Heart right ventricle (tissue), 16 donors: ENCODE results near the gene SLIT1. TPM values are rescaled to one million over a fixed set of nuclear protein-coding genes. Genes with fewer than 3 reads are reported as not detected.

ENCODE experiments used
- ATAC-seq, 8 donors: fragments of 200-7000 bp; cut with Tn5 transposase; one replicate each; pipeline ENCODE4 v1.9.1; 2020; ENCODE audit warnings: mild to moderate bottlenecking in 8 of 8, moderate library complexity in 8 of 8, moderate number of reproducible peaks in 1 of 8
- DNase-seq, 2 donors: peaks; one replicate each; pipeline ENCODE4 v3.0.0-alpha.2; 2020
- H3K27ac ChIP-seq, 10 donors: fragments of 200-600 bp; sonication (generic) in 2 of 10; one replicate each; pipeline versions ENCODE4 v1.5.0 to v1.8.0; 2020 to 2022; ENCODE audit warnings: mild to moderate bottlenecking in 3 of 10
- H3K27me3 ChIP-seq, 7 donors: fragments of 200-600 bp; one replicate each; pipeline ENCODE4 v1.8.0; 2021 to 2022; ENCODE audit warnings: mild to moderate bottlenecking in 2 of 7
- H3K36me3 ChIP-seq, 9 donors: fragments of 200-600 bp; sonication (generic) in 1 of 9; one replicate each; pipeline versions ENCODE4 v1.5.0 to v1.8.0; 2020 to 2022; ENCODE audit warnings: mild to moderate bottlenecking in 2 of 9
- H3K4me1 ChIP-seq, 9 donors: fragments of 200-600 bp; sonication (generic) in 1 of 9; one replicate each; pipeline versions ENCODE4 v1.5.0 to v1.8.0; 2020 to 2022; ENCODE audit warnings: mild to moderate bottlenecking in 4 of 9
- H3K4me3 ChIP-seq, 10 donors: fragments of 200-600 bp; sonication (generic) in 2 of 10; one replicate each; pipeline versions ENCODE4 v1.5.0 to v1.8.0; 2020 to 2022; ENCODE audit warnings: mild to moderate bottlenecking in 7 of 10, moderate library complexity in 2 of 10
- H3K9me3 ChIP-seq, 11 donors: fragments of 200-600 bp in 10 of 11; sonication (generic) in 2 of 11; one replicate each; pipeline versions ENCODE4 v1.5.0 to v1.8.0; 2013 to 2022; ENCODE audit warnings: mild to moderate bottlenecking in 2 of 11, control low read depth in 1 of 11, moderate library complexity in 1 of 11
- CTCF ChIP-seq, 9 donors: fragments of 200-600 bp; sonication (generic) in 2 of 9; IDR thresholded peaks; one replicate each; pipeline versions ENCODE4 v1.5.0 to v1.8.0; 2021 to 2022; ENCODE audit warnings: antibody characterized with exemption in 9 of 9, mild to moderate bottlenecking in 5 of 9, moderate library complexity in 1 of 9
- WGBS, 2 donors: extraction: QIAGEN DNeasy Blood & Tissue Kit; methylation state at CpG; one replicate each; pipeline ENCODE4 v1.1.7; 2013; ENCODE audit warnings: inconsistent platforms in 1 of 2; 5-methylcytosine and 5-hydroxymethylcytosine counted together
- intact Hi-C, 10 donors: fragments of 100-400 bp; cut with DNase I; formaldehyde crosslinking; loops; one replicate each; pipeline versions ENCODE4 v1.11.1 to v1.14.2; 2022
- polyA plus RNA-seq, 2 donors: library from polyadenylated mRNA; stranded (reverse); fragments of 200-250 nt; gene quantifications; one replicate each; pipeline ENCODE4 v1.2.3, GENCODE V29; 2013
- total RNA-seq, 10 donors: library from RNA; stranded (reverse); fragmentation: NEBNext Ultra II Directional in 3 of 10; extraction: Animal tissue kit (Norgen Biotek cat#: 25700) in 3 of 10; gene quantifications; one replicate each; pipeline versions ENCODE4 v1.2.1 to v1.2.4, GENCODE V29; 2021 to 2023
- donor health status: Arrhythmogenic right ventricular cardiomyopathy.
- donor health status: ischemic (EF 13 %, LVEDD 7.1; RV severe dilation, severe dysfunction).
- donor health status: healthy with polysubstance abuse.
- donor health status: DM: no; HTN: yes; CAD: no.
- donor health status: DM: no; HTN: no; CAD: no.
- donor health status: ischemic (EF 25% LVEDD 6.9; RV normal size, moderate dysfunction).
- donor health status: ischemic (EF 25% LVEDD 5.7; RV mildly dilated, moderate dysfunction).
- donor health status: healthy.
- donor health status: DM: yes; HTN: yes; CAD: no.
- donor health status: Ischemic cardiomyopathy.
- donor health status: ischemic (EF 35%, LVEDD 5.7; RV mildly dilated, moderate dysfunction).
- donor health status: nonischemic (EF 11% LVEDD 7.7; RV severe dilation, severe dysfunction).
- donor health status: DM: yes; HTN: yes; CAD: no.
- donor health status: PGD.
- donor health status: ischemic (EF 29% LVEDD 5.4; RV normal size, mild dysfunction).
- donor health status: nonischemic (EF 23%, LVEDD 6.1; RV moderate dilation, normal function).

SLIT1 gene
- total and polyA plus RNA-seq, 12 donors: 0.04 to 0.31 (median 0.13) TPM; not detected in 1

GRCh38 chr10:96967847-96968246 is 217.9 kb downstream of the SLIT1 start:
- no peak overlapping the region for H3K4me3 ChIP-seq
- H3K27me3 ChIP-seq: no peaks in the 10 kb centered on the region
- DNase-seq: no peak
- no peak for TF ChIP-seq CTCF (IDR thresholded peaks at IDR 0.05)
- ATAC-seq: no peak
- no peaks in the 10 kb centered on the region for H3K9me3 ChIP-seq
- H3K27ac ChIP-seq: no peak overlapping the region
- H3K36me3 ChIP-seq: no peaks in the 10 kb centered on the region
- intact Hi-C loops: no loop called here
- peaks cover 0 to 7% (median 0%) of the 10 kb centered on the region in 9 donors for H3K4me1 ChIP-seq

- 94 to 96% methylated on average over 2 of the region's 2 CpGs for WGBS, 2 donors
- intact Hi-C loops: loop anchor here in 1 of 10 donors (2.0 kb wide), 1 partner anchor 61 kb away; no protein-coding TSS in a partner anchor
- H3K4me1 ChIP-seq: peaks cover 0 to 15% (median 4%) of the 10 kb centered on the region in 9 donors
Observed at GRCh38 chr10:96964131-96964530, 221.6 kb downstream of the SLIT1 start.

GRCh38 chr10:96960872-96961271 is 224.9 kb downstream of the SLIT1 start:
- intact Hi-C loops: no loop called here
- H3K9me3 ChIP-seq: no peaks in the 10 kb centered on the region
- DNase-seq (no peak), ATAC-seq (no peak)
- H3K36me3 ChIP-seq: peaks cover 0 to 38% (median 7%) of the 10 kb centered on the region in 9 donors
- no peak overlapping the region for H3K4me3 ChIP-seq
- 92 to 97% methylated on average over 2 of the region's 2 CpGs for WGBS, 2 donors
- no peak for TF ChIP-seq CTCF (IDR thresholded peaks at IDR 0.05)
- peaks cover 0 to 15% (median 4%) of the 10 kb centered on the region in 9 donors for H3K4me1 ChIP-seq
- no peaks in the 10 kb centered on the region for H3K27me3 ChIP-seq
- no peak overlapping the region for H3K27ac ChIP-seq

More at GRCh38 chr10:96964131-96964530, 221.6 kb downstream of the SLIT1 start:
- TF ChIP-seq CTCF (IDR thresholded peaks at IDR 0.05): no peak
- DNase-seq (no peak), ATAC-seq (no peak)
- Histone ChIP-seq H3K9me3 (no peaks in the 10 kb centered on the region), H3K4me3 (no peak overlapping the region), H3K36me3 (peaks cover 0 to 7% (median 0%) of the 10 kb centered on the region in 9 donors), H3K27ac (no peak overlapping the region), H3K27me3 (no peaks in the 10 kb centered on the region)

- intact Hi-C loops: no loop called here
- Histone ChIP-seq H3K9me3 (no peaks in the 10 kb centered on the region), H3K4me1 (peaks cover 0 to 15% (median 4%) of the 10 kb centered on the region in 9 donors), H3K27me3 (no peaks in the 10 kb centered on the region), H3K36me3 (peaks cover 0 to 49% (median 18%) of the 10 kb centered on the region in 9 donors), H3K4me3 (no peak overlapping the region), H3K27ac (no peak overlapping the region)
- ATAC-seq (no peak), DNase-seq (no peak)
- 44 to 54% methylated on average over 1 of the region's 1 CpG for WGBS, 2 donors
- TF ChIP-seq CTCF (IDR thresholded peaks at IDR 0.05): no peak
Observed at GRCh38 chr10:96959733-96960132, 226.0 kb downstream of the SLIT1 start.
